ENCODE data around the gene ST8SIA2.

The ST8SIA2 gene

DNA sequence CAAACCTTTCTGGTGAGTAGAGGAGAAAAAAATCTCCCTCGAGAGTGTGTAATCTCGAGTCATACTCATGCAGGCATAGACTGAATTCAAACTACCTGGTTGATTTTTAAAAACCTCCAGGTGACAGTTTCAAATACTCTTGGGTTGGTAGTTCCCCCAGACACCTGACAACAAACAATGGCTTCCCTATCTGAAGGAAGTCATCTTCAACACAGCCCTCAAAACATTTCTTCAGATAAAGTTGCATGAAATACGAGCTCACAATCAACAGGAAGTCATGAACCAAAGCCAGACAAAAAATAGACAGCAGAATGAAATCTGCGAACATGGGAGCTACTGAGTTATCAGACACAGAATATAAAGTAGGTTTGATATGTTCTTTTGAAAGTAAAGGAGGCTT, 112.8 kb downstream of the ST8SIA2 start:
- Mint-ChIP-seq H3K4me3 (no peak overlapping the region), H3K9me3 (no peaks in the 10 kb centered on the region), H3K27ac (no peak overlapping the region), H3K27me3 (peaks cover 4% of the 10 kb centered on the region), H3K4me1 (no peaks in the 10 kb centered on the region), H3K36me3 (ENCODE audit: low read depth) (no peaks in the 10 kb centered on the region)
- DNase-seq (no peak), ATAC-seq (no peak)

- Mint-ChIP-seq H3K4me3 (no peak overlapping the region), H3K27me3 (peaks cover 5% of the 10 kb centered on the region), H3K4me1 (no peaks in the 10 kb centered on the region), H3K27ac (no peak overlapping the region), H3K9me3 (no peaks in the 10 kb centered on the region), H3K36me3 (ENCODE audit: low read depth) (no peaks in the 10 kb centered on the region)
- ATAC-seq, result no peak
- no peak for DNase-seq
These were observed 116.6 kb downstream of the ST8SIA2 start for GRCh38 chr15:92510163-92510882.

Data from activated naive CD8-positive, alpha-beta T cell treated with anti-CD3 and anti-CD28 coated beads, Interleukin-2, amount 50 U/mL, for 24 hours (primary cell).